HepG2 (cell line): Measurements from ENCODE around the gene HIPK3. TPM values are rescaled to one million over a fixed set of nuclear protein-coding genes. Genes with fewer than 3 reads are reported as not detected.
A peak's percentile ranks its signal among the peaks of the same experiment; 100 is the strongest.

Source experiments
- BATF2 ChIP-seq: sonication (generic); formaldehyde crosslinking; IDR thresholded peaks from 2 replicates; pipeline ENCODE4 v1.8.0; 2022; ENCODE audit warnings: mild to moderate bottlenecking, missing genetic modification reagents, moderate library complexity
- CREM ChIP-seq, 2 experiments: sonication (generic) in 1 of 2; formaldehyde crosslinking in 1 of 2; IDR thresholded peaks; 2 replicates each; pipeline versions ENCODE4 v1.4.0 to v1.6.1; 2016 to 2020; ENCODE audit warnings: antibody characterized with exemption in 1 of 2, mild to moderate bottlenecking in 1 of 2, missing genetic modification reagents in 1 of 2
- GFI1 ChIP-seq: sonication (generic); formaldehyde crosslinking; IDR thresholded peaks from 2 replicates; pipeline ENCODE4 v1.5.0; 2020; ENCODE audit warnings: missing genetic modification reagents, mild to moderate bottlenecking, borderline replicate concordance
- GTF3A ChIP-seq: sonication (generic); formaldehyde crosslinking; conservative IDR thresholded peaks from 2 replicates; pipeline ENCODE4 v1.4.0; 2020; ENCODE audit warnings: mild to moderate bottlenecking, missing genetic modification reagents
- HOXD1 ChIP-seq: sonication (generic); formaldehyde crosslinking; IDR thresholded peaks from 2 replicates; pipeline ENCODE4 v1.5.0; 2020; ENCODE audit warnings: missing genetic modification reagents
- MIER3 ChIP-seq: IDR thresholded peaks from 2 replicates; pipeline ENCODE4 v1.6.1; 2016; ENCODE audit warnings: missing compliant biosample characterization, borderline replicate concordance
- PAF1 ChIP-seq: IDR thresholded peaks from 2 replicates; pipeline ENCODE4 v1.6.1; 2016; ENCODE audit warnings: missing genetic modification reagents, missing compliant biosample characterization
- TBP ChIP-seq: sonication (generic); formaldehyde crosslinking; IDR thresholded peaks from 2 replicates; pipeline ENCODE4 v1.5.0; 2020; ENCODE audit warnings: missing genetic modification reagents
- ZKSCAN1 ChIP-seq: fragments of 150-350 bp; IDR thresholded peaks from 2 replicates; pipeline ENCODE4 v1.6.1; 2014; ENCODE audit warnings: low read length
- ZKSCAN5 ChIP-seq: sonication (generic); formaldehyde crosslinking; IDR thresholded peaks from 2 replicates; pipeline ENCODE4 v1.5.1; 2020; ENCODE audit warnings: mild to moderate bottlenecking, missing genetic modification reagents
- ZNF224 ChIP-seq: sonication (generic); formaldehyde crosslinking; IDR thresholded peaks from 2 replicates; pipeline ENCODE4 v1.5.0; 2020; ENCODE audit warnings: mild to moderate bottlenecking, missing genetic modification reagents
- ZNF234 ChIP-seq: sonication (generic); formaldehyde crosslinking; conservative IDR thresholded peaks from 2 replicates; pipeline ENCODE4 v1.5.1; 2020; ENCODE audit warnings: mild to moderate bottlenecking, missing genetic modification reagents
- ZNF44 ChIP-seq: sonication (generic); formaldehyde crosslinking; IDR thresholded peaks from 2 replicates; pipeline ENCODE4 v1.5.1; 2020; ENCODE audit warnings: mild to moderate bottlenecking, missing genetic modification reagents
- ZNF451 ChIP-seq: sonication (generic); formaldehyde crosslinking; IDR thresholded peaks from 2 replicates; pipeline ENCODE4 v1.5.0; 2020; ENCODE audit warnings: mild to moderate bottlenecking, missing genetic modification reagents
- ZNF510 ChIP-seq: sonication (generic); formaldehyde crosslinking; IDR thresholded peaks from 2 replicates; pipeline ENCODE4 v1.4.0; 2020; ENCODE audit warnings: low read depth, mild to moderate bottlenecking, missing genetic modification reagents
- ZNF660 ChIP-seq: sonication (generic); formaldehyde crosslinking; IDR thresholded peaks from 2 replicates; pipeline ENCODE4 v1.5.1; 2020; ENCODE audit warnings: mild to moderate bottlenecking, low read depth, missing genetic modification reagents, borderline replicate concordance
- ZNF720 ChIP-seq: sonication (generic); formaldehyde crosslinking; IDR thresholded peaks from 2 replicates; pipeline ENCODE4 v1.4.0; 2020; ENCODE audit warnings: missing genetic modification reagents
- ZNF761 ChIP-seq: sonication (generic); formaldehyde crosslinking; conservative IDR thresholded peaks from 2 replicates; pipeline ENCODE4 v1.4.0; 2020; ENCODE audit warnings: mild to moderate bottlenecking, missing genetic modification reagents
- ZNF788 ChIP-seq: sonication (generic); formaldehyde crosslinking; IDR thresholded peaks from 2 replicates; pipeline ENCODE4 v1.5.0; 2020; ENCODE audit warnings: mild to moderate bottlenecking, missing genetic modification reagents, borderline replicate concordance
- ZNF878 ChIP-seq: sonication (generic); formaldehyde crosslinking; IDR thresholded peaks from 2 replicates; pipeline ENCODE4 v1.8.1; 2023; ENCODE audit warnings: mild to moderate bottlenecking, missing genetic modification reagents, moderate library complexity
- polyA plus RNA-seq, 8 experiments: library from polyadenylated mRNA; depleted of rRNA in 3 of 8; stranded (reverse) in 7 of 8; unstranded in 1 of 8; fragments of >200 nt; fragmentation: Illumina TruSeq in 4 of 8; extraction: Trizol in 4 of 8; gene quantifications; 2 replicates each; pipeline versions ENCODE4 v1.2.1 to v1.2.3, GENCODE V29; 2011 to 2016; ENCODE audit warnings: low read depth in 4 of 8, missing spikeins in 1 of 8, mixed read lengths in 1 of 8; ENCODE audit not compliant: insufficient read depth in 1 of 8
- total RNA-seq, 5 experiments: library from RNA; depleted of rRNA; stranded (reverse); fragments of >200 nt; fragmentation: Illumina TruSeq; extraction: Trizol; gene quantifications; 2 replicates each; pipeline ENCODE4 v1.2.3, GENCODE V29; 2016; ENCODE audit warnings: low read depth in 1 of 5
- TF ChIP-seq, protein P1 (sequence below): sonication (generic); formaldehyde crosslinking; IDR thresholded peaks from 2 replicates; pipeline ENCODE4 v1.8.0; 2022; ENCODE audit warnings: mild to moderate bottlenecking, missing genetic modification reagents, borderline replicate concordance
- TF ChIP-seq, protein P2 (sequence below): sonication (generic); formaldehyde crosslinking; IDR thresholded peaks from 2 replicates; pipeline ENCODE4 v1.8.1; 2023; ENCODE audit warnings: mild to moderate bottlenecking, missing genetic modification reagents
- TF ChIP-seq, protein P3 (sequence below): sonication (generic); formaldehyde crosslinking; IDR thresholded peaks from 2 replicates; pipeline ENCODE4 v1.4.0; 2020; ENCODE audit warnings: missing genetic modification reagents

HIPK3 gene
- total and polyA plus RNA-seq, 2 of the 13 experiments (the other 11 are each of a cell fraction or from before 2014, with no cell fraction given), result 20.5 to 44.3 TPM

DNA sequence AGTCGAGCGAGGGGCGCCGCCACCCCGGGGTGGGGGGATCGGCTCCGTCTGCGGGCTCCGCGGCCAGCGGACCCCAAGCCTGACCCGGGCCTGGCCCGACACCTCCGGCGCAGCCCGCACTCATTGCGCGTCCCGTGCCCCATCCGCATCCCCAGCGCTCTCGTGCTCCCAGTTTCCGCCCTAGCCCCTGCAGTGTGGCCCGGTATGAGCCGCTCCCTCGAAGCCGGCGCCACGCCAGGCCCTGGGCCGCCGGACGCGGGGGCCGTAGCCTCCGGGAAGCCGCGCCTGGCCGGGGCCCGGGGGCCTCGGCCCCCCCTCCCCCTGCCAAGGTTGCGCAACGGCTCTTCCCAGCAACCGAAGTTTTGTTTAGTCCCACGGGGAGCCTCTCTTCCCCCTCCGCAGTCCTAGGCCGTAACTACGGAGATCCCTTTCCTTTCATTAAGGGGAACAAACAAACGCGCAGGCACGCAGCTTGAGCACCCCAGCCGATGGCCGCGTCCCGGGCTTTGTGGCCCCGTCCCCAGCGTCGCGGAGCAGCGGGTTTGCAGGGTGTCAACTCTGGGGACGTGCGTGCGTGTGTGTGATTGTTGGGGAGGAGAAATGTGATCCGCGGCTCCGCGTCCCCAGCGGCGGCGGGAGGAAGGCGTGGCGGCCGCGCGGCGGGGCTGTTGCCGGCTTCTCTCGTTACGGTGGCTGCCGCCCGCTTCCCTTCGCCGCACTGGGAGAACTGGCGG is 883 bp downstream of the HIPK3 start (continued):
- no peak for TF ChIP-seq BATF2
- no peak for TF ChIP-seq ZNF660 (CRISPR knock-in tag)
- no peak for TF ChIP-seq ZNF761 (CRISPR knock-in tag)
- TF ChIP-seq, protein P1, sequence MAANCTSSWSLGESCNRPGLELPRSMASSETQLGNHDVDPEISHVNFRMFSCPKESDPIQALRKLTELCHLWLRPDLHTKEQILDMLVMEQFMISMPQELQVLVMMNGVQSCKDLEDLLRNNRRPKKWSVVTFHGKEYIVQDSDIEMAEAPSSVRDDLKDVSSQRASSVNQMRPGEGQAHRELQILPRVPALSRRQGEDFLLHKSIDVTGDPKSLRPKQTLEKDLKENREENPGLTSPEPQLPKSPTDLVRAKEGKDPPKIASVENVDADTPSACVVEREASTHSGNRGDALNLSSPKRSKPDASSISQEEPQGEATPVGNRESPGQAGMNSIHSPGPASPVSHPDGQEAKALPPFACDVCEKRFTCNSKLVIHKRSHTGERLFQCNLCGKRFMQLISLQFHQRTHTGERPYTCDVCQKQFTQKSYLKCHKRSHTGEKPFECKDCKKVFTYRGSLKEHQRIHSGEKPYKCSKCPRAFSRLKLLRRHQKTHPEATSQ (CRISPR knock-in tag), result 0 out of 2 replicates have a peak, but pooled peaks have one; percentile 49
- TF ChIP-seq GFI1 (CRISPR knock-in tag), result peak; percentile 65; the same call in 1 of the 2 replicates
- peak; percentile 32; the same call in 1 of the 2 replicates for TF ChIP-seq ZNF44 (CRISPR knock-in tag)
- no peak for TF ChIP-seq ZKSCAN5 (CRISPR knock-in tag)
- no peak for TF ChIP-seq CREM (IDR thresholded peaks at IDR 0.05)
- TF ChIP-seq CREM (CRISPR knock-in tag; IDR thresholded peaks at IDR 0.05), result no peak
- no peak for TF ChIP-seq ZNF234
- no peak for TF ChIP-seq ZNF224 (CRISPR knock-in tag)
- no peak for TF ChIP-seq TBP (CRISPR knock-in tag)
- no peak for TF ChIP-seq MIER3 (CRISPR knock-in tag)
- no peak for TF ChIP-seq HOXD1 (CRISPR knock-in tag)
- TF ChIP-seq, protein P2, sequence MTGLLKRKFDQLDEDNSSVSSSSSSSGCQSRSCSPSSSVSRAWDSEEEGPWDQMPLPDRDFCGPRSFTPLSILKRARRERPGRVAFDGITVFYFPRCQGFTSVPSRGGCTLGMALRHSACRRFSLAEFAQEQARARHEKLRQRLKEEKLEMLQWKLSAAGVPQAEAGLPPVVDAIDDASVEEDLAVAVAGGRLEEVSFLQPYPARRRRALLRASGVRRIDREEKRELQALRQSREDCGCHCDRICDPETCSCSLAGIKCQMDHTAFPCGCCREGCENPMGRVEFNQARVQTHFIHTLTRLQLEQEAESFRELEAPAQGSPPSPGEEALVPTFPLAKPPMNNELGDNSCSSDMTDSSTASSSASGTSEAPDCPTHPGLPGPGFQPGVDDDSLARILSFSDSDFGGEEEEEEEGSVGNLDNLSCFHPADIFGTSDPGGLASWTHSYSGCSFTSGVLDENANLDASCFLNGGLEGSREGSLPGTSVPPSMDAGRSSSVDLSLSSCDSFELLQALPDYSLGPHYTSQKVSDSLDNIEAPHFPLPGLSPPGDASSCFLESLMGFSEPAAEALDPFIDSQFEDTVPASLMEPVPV (CRISPR knock-in tag), result 0 out of 2 replicates have a peak, but pooled peaks have one; percentile 23
- TF ChIP-seq, protein P3, sequence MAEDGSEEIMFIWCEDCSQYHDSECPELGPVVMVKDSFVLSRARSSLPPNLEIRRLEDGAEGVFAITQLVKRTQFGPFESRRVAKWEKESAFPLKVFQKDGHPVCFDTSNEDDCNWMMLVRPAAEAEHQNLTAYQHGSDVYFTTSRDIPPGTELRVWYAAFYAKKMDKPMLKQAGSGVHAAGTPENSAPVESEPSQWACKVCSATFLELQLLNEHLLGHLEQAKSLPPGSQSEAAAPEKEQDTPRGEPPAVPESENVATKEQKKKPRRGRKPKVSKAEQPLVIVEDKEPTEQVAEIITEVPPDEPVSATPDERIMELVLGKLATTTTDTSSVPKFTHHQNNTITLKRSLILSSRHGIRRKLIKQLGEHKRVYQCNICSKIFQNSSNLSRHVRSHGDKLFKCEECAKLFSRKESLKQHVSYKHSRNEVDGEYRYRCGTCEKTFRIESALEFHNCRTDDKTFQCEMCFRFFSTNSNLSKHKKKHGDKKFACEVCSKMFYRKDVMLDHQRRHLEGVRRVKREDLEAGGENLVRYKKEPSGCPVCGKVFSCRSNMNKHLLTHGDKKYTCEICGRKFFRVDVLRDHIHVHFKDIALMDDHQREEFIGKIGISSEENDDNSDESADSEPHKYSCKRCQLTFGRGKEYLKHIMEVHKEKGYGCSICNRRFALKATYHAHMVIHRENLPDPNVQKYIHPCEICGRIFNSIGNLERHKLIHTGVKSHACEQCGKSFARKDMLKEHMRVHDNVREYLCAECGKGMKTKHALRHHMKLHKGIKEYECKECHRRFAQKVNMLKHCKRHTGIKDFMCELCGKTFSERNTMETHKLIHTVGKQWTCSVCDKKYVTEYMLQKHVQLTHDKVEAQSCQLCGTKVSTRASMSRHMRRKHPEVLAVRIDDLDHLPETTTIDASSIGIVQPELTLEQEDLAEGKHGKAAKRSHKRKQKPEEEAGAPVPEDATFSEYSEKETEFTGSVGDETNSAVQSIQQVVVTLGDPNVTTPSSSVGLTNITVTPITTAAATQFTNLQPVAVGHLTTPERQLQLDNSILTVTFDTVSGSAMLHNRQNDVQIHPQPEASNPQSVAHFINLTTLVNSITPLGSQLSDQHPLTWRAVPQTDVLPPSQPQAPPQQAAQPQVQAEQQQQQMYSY (CRISPR knock-in tag), result peak; percentile 40; the same call in 1 of the 2 replicates
- no peak for TF ChIP-seq ZNF878 (CRISPR knock-in tag)
- TF ChIP-seq ZNF788, result no peak; the same call in 1 of the 2 replicates
- no peak for TF ChIP-seq PAF1 (CRISPR knock-in tag)
- TF ChIP-seq ZKSCAN1, result no peak
- peak; percentile 56; the same call in 1 of the 2 replicates for TF ChIP-seq ZNF451
- TF ChIP-seq ZNF720, result no peak
- TF ChIP-seq ZNF510 (CRISPR knock-in tag), result no peak
- TF ChIP-seq GTF3A (CRISPR knock-in tag), result no peak
